PC-9 (cell line): ENCODE measurements around the gene KCNMB3. TPM values are rescaled to one million over a fixed set of nuclear protein-coding genes. Genes with fewer than 3 reads are reported as not detected.

Experiments used
- BruUV-seq: library from RNA; stranded (reverse); fragments of 400-500 nt; replicated peaks from 2 replicates; lab custom pipeline; 2021; lab: Mats Ljungman, UMichigan
- CTCF ChIA-PET: fragments of 300-600 bp; sonication (Branson Sonifier 250); formaldehyde crosslinking; loops from one replicate; lab custom pipeline; 2022; ENCODE audit warnings: antibody characterized with exemption; lab: Charles Lee
- POLR2A ChIA-PET: fragments of 300-600 bp; sonication (Branson Sonifier 250); formaldehyde crosslinking; loops from one replicate; lab custom pipeline; 2022; ENCODE audit warnings: antibody characterized with exemption; ENCODE audit not compliant: unreplicated experiment; lab: Charles Lee
- DNase-seq, 2 experiments: peaks; one replicate each; pipeline versions ENCODE4 v3.0.0 to v3.0.0-alpha.2; 2015 to 2022; ENCODE audit warnings: mixed read lengths in 1 of 2
- H2AFZ ChIP-seq: fragments of 200-600 bp; sonication (generic); 2 replicates; pipeline ENCODE4 v1.8.1; 2017; ENCODE audit warnings: antibody characterized with exemption
- H3F3A ChIP-seq: fragments of 200-600 bp; sonication (generic); 2 replicates; pipeline ENCODE4 v1.8.1; 2017; ENCODE audit warnings: antibody characterized with exemption, mild to moderate bottlenecking, low read depth; ENCODE audit not compliant: insufficient read depth
- H3K27ac ChIP-seq: fragments of 200-600 bp; sonication (generic); 2 replicates; pipeline ENCODE4 v1.6.1; 2016; ENCODE audit warnings: mixed run types
- H3K27me3 ChIP-seq: fragments of 200-600 bp; sonication (generic); 2 replicates; pipeline ENCODE4 v1.6.1; 2016; ENCODE audit warnings: low read depth, mixed run types; ENCODE audit not compliant: insufficient read depth
- H3K36me3 ChIP-seq: fragments of 200-600 bp; sonication (generic); 2 replicates; pipeline ENCODE4 v1.6.1; 2016; ENCODE audit warnings: low read depth, mixed run types
- H3K4me1 ChIP-seq: fragments of 200-600 bp; sonication (generic); replicated peaks from 2 replicates; pipeline ENCODE4 v1.6.1; 2016; ENCODE audit warnings: mixed run types; ENCODE audit not compliant: insufficient read depth
- H3K4me2 ChIP-seq: fragments of 200-600 bp; sonication (generic); 2 replicates; pipeline ENCODE4 v1.6.1; 2017; ENCODE audit warnings: mixed run types
- H3K4me3 ChIP-seq: fragments of 200-600 bp; sonication (generic); 2 replicates; pipeline ENCODE4 v1.6.1; 2016; ENCODE audit warnings: mixed run types
- H3K79me2 ChIP-seq: fragments of 200-600 bp; sonication (generic); 2 replicates; pipeline ENCODE4 v1.6.1; 2017; ENCODE audit warnings: low read depth, mixed run types
- H3K9me2 ChIP-seq: fragments of 200-600 bp; sonication (generic); 2 replicates; pipeline ENCODE4 v1.8.1; 2017; ENCODE audit warnings: mild to moderate bottlenecking; ENCODE audit not compliant: insufficient read depth
- H3K9me3 ChIP-seq: fragments of 200-600 bp; sonication (generic); 2 replicates; pipeline ENCODE4 v1.8.1; 2016; ENCODE audit warnings: low read depth; ENCODE audit not compliant: insufficient read depth
- H4K20me1 ChIP-seq: fragments of 200-600 bp; sonication (generic); 2 replicates; pipeline ENCODE4 v1.8.1; 2017; ENCODE audit not compliant: insufficient read depth
- EZH2 ChIP-seq: fragments of 200-600 bp; sonication (generic); IDR thresholded peaks from 2 replicates; pipeline ENCODE4 v1.8.0; 2017; ENCODE audit warnings: antibody characterized with exemption, low read depth
- intact Hi-C: fragments of 100-400 bp; cut with micrococcal nuclease; formaldehyde crosslinking; loops from one replicate; pipeline ENCODE4 v1.10.0; 2022; ENCODE audit not compliant: unreplicated experiment
- total RNA-seq: library from RNA; stranded (reverse); gene quantifications from 2 replicates; pipeline ENCODE4 v1.2.3, GENCODE V29; 2021
- TF ChIP-seq, protein P1 (sequence below): fragments of 200-600 bp; sonication (generic); conservative IDR thresholded peaks from 2 replicates; pipeline ENCODE4 v1.6.1; 2017; ENCODE audit warnings: mixed run types, antibody characterized with exemption, mild to moderate bottlenecking, moderate library complexity

KCNMB3 gene
- total RNA-seq, 1 experiment from 2014 or later: 8.9 TPM

DNA sequence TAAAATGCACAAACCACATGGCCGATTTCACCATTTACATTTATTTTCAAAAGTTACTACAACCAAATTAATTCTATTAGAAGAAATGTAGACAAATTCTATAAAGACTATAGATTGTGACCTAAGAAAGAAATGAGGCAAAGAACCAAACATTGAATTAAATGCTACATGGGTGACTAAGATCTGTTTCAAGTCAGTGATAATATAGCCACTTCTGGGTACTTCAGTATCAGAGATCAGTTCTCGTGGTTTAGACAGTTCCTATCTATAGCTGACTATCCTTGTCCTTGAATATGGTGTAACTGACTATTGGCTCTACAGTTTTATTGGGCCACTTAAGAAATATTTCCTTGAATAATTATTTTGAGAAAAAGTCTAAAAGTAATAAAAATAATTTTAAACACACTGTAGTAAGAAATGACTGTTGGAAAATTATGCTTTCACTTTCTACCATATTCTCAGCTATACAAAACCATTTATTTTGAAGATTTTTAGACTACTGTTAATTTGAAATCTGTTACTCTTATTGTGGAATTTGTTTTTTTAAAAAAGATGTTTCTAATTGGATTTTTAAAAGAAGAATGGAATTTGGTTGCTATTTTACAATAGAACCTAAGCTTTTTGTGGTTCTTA lies 14.1 kb downstream of the KCNMB3 start:
- H4K20me1 ChIP-seq: no peaks in the 10 kb centered on the region; the same call in 1 of the 2 replicates
- H3K9me2 ChIP-seq: no peaks in the 10 kb centered on the region
- H3K4me2 ChIP-seq: no peak overlapping the region
- H3K9me3 ChIP-seq: no peaks in the 10 kb centered on the region
- H3K27me3 ChIP-seq: no peaks in the 10 kb centered on the region
- intact Hi-C loops: no loop called here
- H3K4me3 ChIP-seq: no peak overlapping the region
- peaks cover 13% of the 10 kb centered on the region for H3K36me3 ChIP-seq
- ChIA-PET CTCF (interaction anchor here (0.6 kb wide), 1 partner anchor 793 kb away, joined by 3 read pairs; no protein-coding TSS in a partner anchor), POLR2A (interaction anchor here (0.6 kb wide), 1 partner anchor 14 kb away, joined by 3 read pairs; no protein-coding TSS in a partner anchor)
- no peak for TF ChIP-seq EZH2
- TF ChIP-seq, protein P1, sequence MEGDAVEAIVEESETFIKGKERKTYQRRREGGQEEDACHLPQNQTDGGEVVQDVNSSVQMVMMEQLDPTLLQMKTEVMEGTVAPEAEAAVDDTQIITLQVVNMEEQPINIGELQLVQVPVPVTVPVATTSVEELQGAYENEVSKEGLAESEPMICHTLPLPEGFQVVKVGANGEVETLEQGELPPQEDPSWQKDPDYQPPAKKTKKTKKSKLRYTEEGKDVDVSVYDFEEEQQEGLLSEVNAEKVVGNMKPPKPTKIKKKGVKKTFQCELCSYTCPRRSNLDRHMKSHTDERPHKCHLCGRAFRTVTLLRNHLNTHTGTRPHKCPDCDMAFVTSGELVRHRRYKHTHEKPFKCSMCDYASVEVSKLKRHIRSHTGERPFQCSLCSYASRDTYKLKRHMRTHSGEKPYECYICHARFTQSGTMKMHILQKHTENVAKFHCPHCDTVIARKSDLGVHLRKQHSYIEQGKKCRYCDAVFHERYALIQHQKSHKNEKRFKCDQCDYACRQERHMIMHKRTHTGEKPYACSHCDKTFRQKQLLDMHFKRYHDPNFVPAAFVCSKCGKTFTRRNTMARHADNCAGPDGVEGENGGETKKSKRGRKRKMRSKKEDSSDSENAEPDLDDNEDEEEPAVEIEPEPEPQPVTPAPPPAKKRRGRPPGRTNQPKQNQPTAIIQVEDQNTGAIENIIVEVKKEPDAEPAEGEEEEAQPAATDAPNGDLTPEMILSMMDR: no peak
- no peaks in the 10 kb centered on the region for H3K79me2 ChIP-seq
- H3K4me1 ChIP-seq: no peaks in the 10 kb centered on the region
- BruUV-seq: no TSS peak
- no peak overlapping the region for H3K27ac ChIP-seq
- H3F3A ChIP-seq: no peaks in the 10 kb centered on the region; the same call in 1 of the 2 replicates
- H2AFZ ChIP-seq: no peak overlapping the region
- no peak for DNase-seq

DNA sequence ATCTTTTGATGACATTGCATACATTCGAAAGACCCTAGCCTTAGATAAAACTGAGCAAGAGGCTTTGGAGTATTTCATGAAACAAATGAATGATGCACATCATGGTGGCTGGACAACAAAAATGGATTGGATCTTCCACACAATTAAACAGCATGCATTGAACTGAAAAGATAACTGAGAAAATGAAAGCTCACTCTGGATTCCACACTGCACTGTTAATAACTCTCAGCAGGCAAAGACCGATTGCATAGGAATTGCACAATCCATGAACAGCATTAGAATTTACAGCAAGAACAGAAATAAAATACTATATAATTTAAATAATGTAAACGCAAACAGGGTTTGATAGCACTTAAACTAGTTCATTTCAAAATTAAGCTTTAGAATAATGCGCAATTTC lies 16.7 kb downstream of the KCNMB3 start:
- Histone ChIP-seq H3K9me3 (no peaks in the 10 kb centered on the region), H3K4me1 (no peaks in the 10 kb centered on the region), H3K4me3 (no peak overlapping the region), H3K4me2 (no peak overlapping the region), H4K20me1 (no peaks in the 10 kb centered on the region; the same call in 1 of the 2 replicates), H3K27ac (no peak overlapping the region), H3F3A (no peaks in the 10 kb centered on the region; the same call in 1 of the 2 replicates), H3K79me2 (no peaks in the 10 kb centered on the region), H3K27me3 (no peaks in the 10 kb centered on the region), H3K36me3 (peaks cover 25% of the 10 kb centered on the region), H3K9me2 (no peaks in the 10 kb centered on the region), H2AFZ (no peak overlapping the region)
- no peak for DNase-seq
- POLR2A ChIA-PET: no interaction called here
- BruUV-seq: no TSS peak
- TF ChIP-seq EZH2: no peak
- TF ChIP-seq, protein P1: no peak
- CTCF ChIA-PET: no interaction called here
- intact Hi-C loops: no loop called here

DNA sequence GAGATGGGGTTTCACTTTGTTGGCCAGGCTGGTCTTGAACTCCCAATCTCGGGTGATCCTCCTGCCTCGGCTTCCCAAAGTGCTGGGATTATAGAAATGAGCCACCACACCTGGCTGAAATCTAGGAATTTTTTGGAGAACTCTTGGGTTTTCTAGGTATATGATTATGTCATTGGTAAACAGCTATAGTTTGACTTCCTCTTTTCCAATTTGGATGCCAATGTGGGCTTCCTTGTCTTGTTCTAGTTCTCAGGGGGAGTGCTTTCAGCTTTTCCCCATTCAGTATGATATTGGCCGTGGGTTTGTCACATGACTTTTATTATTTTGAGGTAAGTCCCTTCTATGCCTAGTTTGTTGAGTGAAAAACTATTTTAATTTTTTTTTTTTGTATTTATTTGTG lies 17.9 kb downstream of the KCNMB3 start:
- no peak overlapping the region for H2AFZ ChIP-seq
- ChIA-PET POLR2A (no interaction called here), CTCF (no interaction called here)
- no peaks in the 10 kb centered on the region for H3K9me3 ChIP-seq
- H3K4me1 ChIP-seq: no peaks in the 10 kb centered on the region
- peaks cover 27% of the 10 kb centered on the region for H3K36me3 ChIP-seq
- no peaks in the 10 kb centered on the region; the same call in 1 of the 2 replicates for H4K20me1 ChIP-seq
- no peaks in the 10 kb centered on the region for H3K27me3 ChIP-seq
- H3F3A ChIP-seq: no peaks in the 10 kb centered on the region; the same call in 1 of the 2 replicates
- intact Hi-C loops: no loop called here
- H3K79me2 ChIP-seq: no peaks in the 10 kb centered on the region
- no peak overlapping the region for H3K4me3 ChIP-seq
- TF ChIP-seq, protein P1: no peak
- no peak for TF ChIP-seq EZH2
- no TSS peak for BruUV-seq
- no peak for DNase-seq
- no peak overlapping the region for H3K27ac ChIP-seq
- H3K4me2 ChIP-seq: no peak overlapping the region
- H3K9me2 ChIP-seq: no peaks in the 10 kb centered on the region
